HG03139 (cell line): ENCODE data around the gene NR1H4.
"Not testable (repeated sequence)": the region's sequence is repeated elsewhere in the genome, so short reads cannot be mapped to it uniquely, and the experiment has no call there.

ENCODE experiments used
- ATAC-seq: cut with Tn5 transposase; IDR thresholded peaks from one replicate; pipeline ENCODE4 v1.9.1; 2021; ENCODE audit not compliant: unreplicated experiment

NR1H4 gene

GRCh38 chr12:100473716-100474150 is at the start of gene NR1H4:
TSS of gene NR1H4 (plus strand) at chr12:100473866. CDS start at chr12:100493324, 19,458 bp downstream.
- ATAC-seq: no peak

- ATAC-seq: no peak
These were observed 47.5 kb upstream of the NR1H4 start for GRCh38 chr12:100426145-100426544.

DNA sequence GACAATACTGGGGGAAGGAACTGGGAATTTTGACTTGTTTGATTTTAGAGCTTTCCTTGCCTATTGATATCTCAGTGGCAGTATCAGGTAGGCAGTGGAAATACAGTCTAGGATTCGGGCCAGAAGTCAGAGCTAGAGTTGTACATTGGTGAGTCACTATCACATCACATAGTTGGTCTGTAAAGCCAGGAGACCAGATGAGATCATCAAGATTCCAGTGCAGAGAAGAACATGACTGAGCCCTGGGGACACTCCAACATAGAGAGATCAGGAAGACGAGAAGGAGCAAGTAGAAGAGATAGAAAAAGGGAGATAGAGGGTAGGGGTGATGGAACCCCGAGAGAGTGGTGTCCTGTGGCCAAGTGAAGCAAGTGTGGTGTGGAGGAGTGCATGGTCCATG is 46.6 kb upstream of the NR1H4 start:
- no peak for ATAC-seq

GRCh38 chr12:100430251-100430650 is 43.4 kb upstream of the NR1H4 start:
- ATAC-seq: not testable (repeated sequence)

- no peak for ATAC-seq
These were observed 40.0 kb upstream of the NR1H4 start for GRCh38 chr12:100433701-100434100.

GRCh38 chr12:100434177-100434576 is 39.5 kb upstream of the NR1H4 start:
- ATAC-seq: no peak

GRCh38 chr12:100435957-100436356 is 37.7 kb upstream of the NR1H4 start:
- ATAC-seq: no peak

- ATAC-seq: no peak
These were observed 36.4 kb upstream of the NR1H4 start for GRCh38 chr12:100437038-100437841.

GRCh38 chr12:100439797-100440196 is 33.9 kb upstream of the NR1H4 start:
- ATAC-seq: no peak

DNA sequence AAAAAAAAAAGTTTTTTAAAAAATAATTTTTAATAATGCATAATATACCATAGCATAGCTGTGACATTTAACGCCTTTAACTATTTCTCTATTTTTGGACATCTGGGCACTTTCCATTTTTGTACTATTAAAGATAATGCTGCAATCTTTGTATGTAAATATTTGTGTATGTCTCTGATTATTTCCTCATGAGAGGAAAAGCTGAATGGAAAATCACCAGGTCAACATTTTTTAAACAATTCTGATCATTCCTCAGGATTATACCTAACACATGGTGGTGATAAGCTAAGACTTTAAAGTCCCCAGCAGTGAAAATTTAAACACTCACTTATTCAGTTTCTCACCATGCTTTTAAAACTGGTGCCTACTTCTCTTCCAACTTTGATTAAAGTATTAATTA is 31.3 kb upstream of the NR1H4 start:
- ATAC-seq: no peak

DNA sequence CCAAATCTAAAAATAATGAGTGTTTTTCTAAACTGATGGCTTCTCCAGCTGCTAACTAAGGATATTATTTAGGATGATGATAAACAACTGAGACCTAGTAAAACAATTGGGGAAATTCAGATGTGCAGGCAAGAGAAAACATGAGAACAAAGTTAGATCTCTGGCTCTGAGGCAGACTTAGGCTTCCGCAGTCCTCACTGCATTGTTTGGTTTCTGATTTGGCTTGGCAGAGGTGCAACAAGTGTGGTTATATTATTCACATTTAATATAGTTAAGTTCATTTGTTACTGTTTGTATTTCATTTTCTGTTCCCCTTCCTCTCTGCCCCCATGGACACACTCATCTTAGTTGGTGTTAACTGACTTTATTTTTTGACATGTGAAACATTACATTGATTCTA is 30.2 kb upstream of the NR1H4 start:
- no peak for ATAC-seq

DNA sequence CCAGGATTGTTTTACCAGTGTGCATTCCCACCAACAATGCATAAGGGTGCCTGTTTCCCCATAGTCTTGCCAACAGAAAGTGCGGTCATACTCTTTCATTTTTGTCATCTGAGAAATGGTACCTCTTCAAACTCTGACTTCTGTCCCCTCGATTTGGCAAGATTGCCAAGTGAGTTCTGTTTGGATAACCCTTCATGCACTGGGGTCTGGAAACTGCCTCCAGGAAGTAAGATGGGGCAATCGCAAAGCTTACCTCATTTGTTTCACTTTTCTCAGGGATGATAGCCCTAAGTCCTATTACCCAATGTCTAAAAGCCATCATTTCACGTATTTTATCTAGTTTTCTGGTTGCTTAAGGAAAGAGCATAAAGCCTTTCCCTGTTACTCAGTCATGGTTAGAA is 28.6 kb upstream of the NR1H4 start:
- ATAC-seq: no peak

DNA sequence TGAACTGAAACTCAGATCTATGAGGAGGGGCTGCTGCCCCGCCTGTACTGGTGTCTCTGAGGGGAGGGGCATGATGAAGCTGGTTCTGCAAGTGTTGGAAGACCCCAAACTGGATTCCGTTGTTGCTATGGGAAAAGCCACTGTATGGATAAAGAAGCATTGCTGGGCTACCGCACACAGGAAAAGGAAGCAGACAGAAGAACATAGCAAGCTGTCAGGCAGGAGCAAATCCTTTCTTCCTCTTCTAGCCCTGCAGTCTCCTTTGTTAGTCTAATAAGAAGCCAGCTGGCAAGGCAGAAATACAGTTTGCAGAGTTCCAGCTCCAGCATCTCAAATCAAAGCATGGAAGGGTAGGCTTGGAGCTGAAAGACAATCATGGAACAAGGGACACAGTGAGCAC is 26.3 kb upstream of the NR1H4 start:
- ATAC-seq: no peak

- ATAC-seq: no peak
These were observed 25.0 kb upstream of the NR1H4 start for GRCh38 chr12:100448656-100449055.

GRCh38 chr12:100450735-100451134 is 22.9 kb upstream of the NR1H4 start:
- no peak for ATAC-seq

GRCh38 chr12:100453951-100454350 is 19.7 kb upstream of the NR1H4 start:
- ATAC-seq: no peak

DNA sequence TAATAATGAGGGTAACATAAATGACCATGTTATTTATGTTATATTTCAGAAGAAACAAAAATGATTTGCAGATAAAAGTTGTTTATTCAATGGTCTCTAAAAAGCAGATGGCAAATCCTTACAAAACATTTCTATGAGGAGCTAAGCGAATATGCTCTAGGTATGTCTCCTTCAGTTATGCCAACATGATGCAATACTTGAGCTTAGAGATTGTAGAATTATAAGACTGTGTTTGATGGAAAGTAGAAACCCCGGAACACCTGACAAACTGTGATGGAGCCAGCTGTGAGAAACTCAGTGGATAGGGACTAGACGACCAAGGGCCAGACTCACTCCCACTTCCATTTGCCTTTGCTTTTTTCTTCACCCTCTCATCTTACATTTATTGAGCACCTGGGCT is 17.8 kb upstream of the NR1H4 start:
- no peak for ATAC-seq

DNA sequence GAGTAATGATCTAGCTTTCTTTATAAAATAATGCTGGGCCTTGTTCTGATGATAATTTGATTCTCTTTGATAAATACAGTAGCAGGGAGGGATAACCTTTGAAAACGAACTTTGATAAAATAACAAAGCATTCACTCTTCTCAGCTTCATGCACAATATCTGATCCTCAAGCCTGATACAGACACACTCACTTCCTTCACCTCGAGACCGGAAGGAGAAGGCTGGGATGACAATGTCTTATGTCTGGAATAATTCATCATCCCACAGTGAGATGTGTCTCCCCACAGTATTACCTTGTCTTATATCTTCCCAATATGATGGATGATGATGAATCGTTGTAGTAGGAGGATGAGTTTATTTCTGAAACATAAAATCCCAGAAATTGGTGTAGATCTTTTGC is 15.5 kb upstream of the NR1H4 start:
- no peak for ATAC-seq

GRCh38 chr12:100460702-100461101 is 13.0 kb upstream of the NR1H4 start:
- no peak for ATAC-seq

- no peak for ATAC-seq
These were observed 12.2 kb upstream of the NR1H4 start for GRCh38 chr12:100461330-100461973.

GRCh38 chr12:100463661-100464060 is 10.0 kb upstream of the NR1H4 start:
- ATAC-seq: no peak

GRCh38 chr12:100464529-100464928 is 9.1 kb upstream of the NR1H4 start:
- ATAC-seq: no peak

GRCh38 chr12:100468126-100468525 is 5.5 kb upstream of the NR1H4 start:
- ATAC-seq: no peak
